ENCODE data around the gene DIRAS3. TPM values are rescaled to one million over a fixed set of nuclear protein-coding genes. Genes with fewer than 3 reads are reported as not detected.

DIRAS3 gene
- total and polyA plus RNA-seq, 2 of the 8 experiments (the other 6 are each of a cell fraction or from before 2014, with no cell fraction given), result 0.11 TPM; not detected in 1

- Histone ChIP-seq H3K36me3 (ENCODE audit: control insufficient read depth in 2 of 4, insufficient read depth in 4 of 4, low read length in 3 of 4) (no peaks in the 10 kb centered on the region), H3K18ac (ENCODE audit: extremely low read depth, low read length) (no peak overlapping the region), H3K79me2 (ENCODE audit: control insufficient read depth in 1 of 2, insufficient read depth in 2 of 2, low read length in 2 of 2) (no peaks in the 10 kb centered on the region), H4K91ac (replicated peaks; ENCODE audit: insufficient read length, low read length) (no peak overlapping the region), H4K8ac (ENCODE audit: extremely low read depth, insufficient read depth, low read length) (no peak overlapping the region), H2AK5ac (ENCODE audit: low read depth, low read length) (no peak overlapping the region), H3K9ac (replicated peaks in 1 of 4; ENCODE audit: extremely low read depth in 1 of 4, low read depth in 3 of 4, low read length in 3 of 4) (no peak overlapping the region), H3K27ac (ENCODE audit: low read depth, low read length) (no peak overlapping the region), H4K20me1 (replicated peaks in 1 of 2; ENCODE audit: control insufficient read depth in 1 of 2, insufficient read depth in 2 of 2, low read length in 2 of 2) (no peaks in the 10 kb centered on the region), H3K4me2 (ENCODE audit: insufficient read depth in 1 of 2, low read depth in 2 of 2, low read length in 2 of 2) (no peak overlapping the region), H3K23me2 (ENCODE audit: low read depth, low read length) (no peaks in the 10 kb centered on the region), H2BK20ac (ENCODE audit: low read length) (no peak overlapping the region), H3K4me3 (ENCODE audit: extremely low read depth in 1 of 4, insufficient read depth in 2 of 4, low read depth in 3 of 4, low read length in 4 of 4) (no peak overlapping the region), H2BK12ac (ENCODE audit: low read depth, low read length) (no peak overlapping the region), H2BK5ac (ENCODE audit: low read depth, low read length) (no peak overlapping the region), H2AFZ (ENCODE audit: low read length) (no peak overlapping the region), H3K79me1 (ENCODE audit: low read depth, low read length) (no peaks in the 10 kb centered on the region), H2BK120ac (replicated peaks; ENCODE audit: low read depth, low read length) (no peak overlapping the region), H3K9me3 (ENCODE audit: insufficient read depth in 2 of 2, low read depth in 1 of 2, low read length in 1 of 2) (no peaks in the 10 kb centered on the region), H4K5ac (ENCODE audit: insufficient read length, low read depth, low read length) (no peak overlapping the region), H3K23ac (ENCODE audit: insufficient read length) (no peak overlapping the region), H3K56ac (replicated peaks; ENCODE audit: insufficient read length, low read depth, low read length) (no peak overlapping the region), H3K27me3 (replicated peaks in 1 of 4; ENCODE audit: control insufficient read depth in 3 of 4, extremely low read depth in 1 of 4, insufficient read depth in 3 of 4, low read length in 3 of 4) (no peaks in the 10 kb centered on the region), H2BK15ac (ENCODE audit: low read length) (no peak overlapping the region), H3K4ac (replicated peaks; ENCODE audit: insufficient read length, low read depth, low read length) (no peak overlapping the region), H3K14ac (ENCODE audit: insufficient read length) (no peak overlapping the region), H3K4me1 (replicated peaks in 1 of 4; ENCODE audit: control insufficient read depth in 3 of 4, insufficient read depth in 4 of 4, low read length in 3 of 4) (no peaks in the 10 kb centered on the region)
- POLR2A ChIA-PET (ENCODE audit: partially characterized antibody), result no interaction called here
- CTCF ChIA-PET (ENCODE audit: partially characterized antibody), result no interaction called here
- TF ChIP-seq POLR2AphosphoS5 (IDR thresholded peaks at IDR 0.05; ENCODE audit: low read depth, low read length), result no peak
- TF ChIP-seq TEAD4 (IDR thresholded peaks at IDR 0.05; ENCODE audit: low read depth, low read length), result no peak
- TF ChIP-seq EZH2 (IDR thresholded peaks at IDR 0.05; ENCODE audit: low read depth, low read length, severe bottlenecking), result no peak
- no peak for TF ChIP-seq SP2 (IDR thresholded peaks at IDR 0.05; ENCODE audit: low read length)
- TF ChIP-seq SP1 (IDR thresholded peaks at IDR 0.05; ENCODE audit: low read depth, low read length), result no peak
- no peak for TF ChIP-seq POU5F1 (IDR thresholded peaks at IDR 0.05; ENCODE audit: low read depth, low read length)
- no peak for TF ChIP-seq BCL11A (IDR thresholded peaks at IDR 0.05; ENCODE audit: low read depth in 2 of 2, low read length in 2 of 2)
- no peak for TF ChIP-seq TCF12 (IDR thresholded peaks at IDR 0.05; ENCODE audit: low read depth, low read length)
- no peak for TF ChIP-seq CHD1 (IDR thresholded peaks at IDR 0.05; ENCODE audit: low read depth, low read length)
- TF ChIP-seq, protein P1, sequence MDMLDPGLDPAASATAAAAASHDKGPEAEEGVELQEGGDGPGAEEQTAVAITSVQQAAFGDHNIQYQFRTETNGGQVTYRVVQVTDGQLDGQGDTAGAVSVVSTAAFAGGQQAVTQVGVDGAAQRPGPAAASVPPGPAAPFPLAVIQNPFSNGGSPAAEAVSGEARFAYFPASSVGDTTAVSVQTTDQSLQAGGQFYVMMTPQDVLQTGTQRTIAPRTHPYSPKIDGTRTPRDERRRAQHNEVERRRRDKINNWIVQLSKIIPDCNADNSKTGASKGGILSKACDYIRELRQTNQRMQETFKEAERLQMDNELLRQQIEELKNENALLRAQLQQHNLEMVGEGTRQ (IDR thresholded peaks at IDR 0.05; ENCODE audit: low read length), result no peak
- no peak for TF ChIP-seq FOSL1 (IDR thresholded peaks at IDR 0.05; ENCODE audit: insufficient read depth, low read depth, low read length)
- FAIRE-seq (no peak), DNase-seq (ENCODE audit: low read depth in 1 of 2, low spot score in 2 of 2) (no peak)
Measured at GRCh38 chr1:68074472-68074871, 24.0 kb upstream of the DIRAS3 start.

Data from H1 (cell line).